Adrenal gland (tissue), 5 donors: ENCODE results near the gene TNFAIP3.

Experiments used
- CTCF ChIP-seq, 6 experiments: fragments of 450-650 bp in 4 of 6; fragments of 200-600 bp in 2 of 6; sonication (generic) in 1 of 6; IDR thresholded peaks; 1 replicate in 5 of 6; 2 replicates in 1 of 6; pipeline versions ENCODE4 v1.5.1 to v1.8.0; 2016 to 2021; ENCODE audit warnings: antibody characterized with exemption in 6 of 6, mild to moderate bottlenecking in 2 of 6, moderate library complexity in 1 of 6
- POLR2A ChIP-seq, 2 donors: fragments of 450-650 bp; IDR thresholded peaks; one replicate each; pipeline ENCODE4 v1.6.1; 2017; ENCODE audit warnings: antibody characterized with exemption in 2 of 2, mild to moderate bottlenecking in 2 of 2, moderate library complexity in 1 of 2
- donor health status: DM: no; HTN: no; CAD: no.

- TF ChIP-seq CTCF (IDR thresholded peaks at IDR 0.05) (no peak), POLR2A (IDR thresholded peaks at IDR 0.05) (no peak)
Observed at GRCh38 chr6:137840252-137840651, 26.8 kb upstream of the TNFAIP3 start.
